Esophagus squamous epithelium (tissue), 4 donors: ENCODE results near the gene ATP6V0D1.
A peak's percentile ranks its signal among the peaks of the same experiment; 100 is the strongest.

Experiments used
- CTCF ChIP-seq, 6 experiments: fragments of 450-650 bp in 4 of 6; fragments of 200-600 bp in 2 of 6; sonication (generic) in 2 of 6; IDR thresholded peaks; one replicate each; pipeline ENCODE4 v1.5.1; 2016 to 2019; ENCODE audit warnings: antibody characterized with exemption in 6 of 6, mild to moderate bottlenecking in 4 of 6, moderate library complexity in 4 of 6
- POLR2A ChIP-seq, 4 donors: fragments of 450-650 bp; IDR thresholded peaks; one replicate each; pipeline ENCODE4 v1.6.1; 2017; ENCODE audit warnings: antibody characterized with exemption in 4 of 4, mild to moderate bottlenecking in 4 of 4, moderate library complexity in 3 of 4

- TF ChIP-seq CTCF (IDR thresholded peaks at IDR 0.05) (peak in 3 of 6 experiments; percentile 14 to 31 (median 21)), POLR2A (IDR thresholded peaks at IDR 0.05) (peak in 1 of 4 donors; percentile 20)
These were observed 49.8 kb downstream of the ATP6V0D1 start, which contains the start of gene HSD11B2 for GRCh38 chr16:67430977-67431774.
